GM12878 (cell line): ENCODE data around the gene SGSM2. TPM values are rescaled to one million over a fixed set of nuclear protein-coding genes. Genes with fewer than 3 reads are reported as not detected.

Experiments used
- ATAC-seq: fragments of 200-7000 bp; cut with Tn5 transposase; 3 replicates; pipeline ENCODE4 v1.9.1; 2020; ENCODE audit warnings: mild to moderate bottlenecking, moderate library complexity
- BruUV-seq: library from RNA; stranded (reverse); fragments of 400-500 nt; replicated peaks from 2 replicates; lab custom pipeline; 2021; lab: Mats Ljungman, UMichigan
- CTCF ChIA-PET: fragments of 300-600 bp; sonication (Branson Sonifier 250); formaldehyde crosslinking; extraction: SDS; loops from one replicate; lab custom pipeline; 2021; ENCODE audit warnings: inconsistent platforms; lab: Yijun Ruan, JAX
- POLR2A ChIA-PET: fragments of 350-600 bp; formaldehyde crosslinking; extraction: SDS; loops from one replicate; lab custom pipeline; 2021; ENCODE audit warnings: inconsistent platforms; lab: Charles Lee
- RAD21 ChIA-PET: fragments of 300-600 bp; sonication (Branson Sonifier 250); formaldehyde crosslinking; loops from one replicate; lab custom pipeline; 2023; ENCODE audit warnings: antibody characterized with exemption; ENCODE audit not compliant: unreplicated experiment; lab: Charles Lee
- SMC1A ChIA-PET: fragments of 300-600 bp; sonication (Branson Sonifier 250); formaldehyde crosslinking; loops from one replicate; lab custom pipeline; 2023; ENCODE audit not compliant: unreplicated experiment, uncharacterized antibody; lab: Charles Lee
- DNase-seq: peaks from one replicate; pipeline ENCODE4 v3.0.0-alpha.2; 2011; ENCODE audit warnings: low read depth, low spot score
- FAIRE-seq: peaks from 3 replicates; lab custom pipeline; 2011; peaks lifted over from hg19 to GRCh38; lab: Jason Lieb, UNC
- H2AFZ ChIP-seq: 2 replicates; pipeline ENCODE4 v1.6.0; 2011; ENCODE audit warnings: low read depth, low read length, control low read depth; ENCODE audit not compliant: control insufficient read depth
- H3K27ac ChIP-seq: 2 replicates; pipeline ENCODE4 v1.5.1; 2011; ENCODE audit warnings: control low read depth; ENCODE audit not compliant: control insufficient read depth, insufficient read depth
- H3K27me3 ChIP-seq, 2 experiments: replicated peaks in 1 of 2; 2 replicates each; pipeline versions ENCODE4 v1.6.0 to v1.6.1; 2011; ENCODE audit warnings: low read length in 1 of 2; ENCODE audit not compliant: control insufficient read depth in 2 of 2, insufficient read depth in 2 of 2
- H3K36me3 ChIP-seq, 2 experiments: 2 replicates each; pipeline ENCODE4 v1.5.1; 2011; ENCODE audit warnings: low read length in 1 of 2; ENCODE audit not compliant: control insufficient read depth in 2 of 2, insufficient read depth in 2 of 2
- H3K4me1 ChIP-seq: 2 replicates; pipeline ENCODE4 v1.6.1; 2011; ENCODE audit warnings: mild to moderate bottlenecking, low read length, moderate library complexity, mixed read lengths; ENCODE audit not compliant: control insufficient read depth, insufficient read depth
- H3K4me2 ChIP-seq: 2 replicates; pipeline ENCODE4 v1.6.0; 2011; ENCODE audit warnings: control low read depth; ENCODE audit not compliant: control insufficient read depth, insufficient read depth
- H3K4me3 ChIP-seq: fragments of 200-600 bp; sonication (generic); 2 replicates; pipeline ENCODE4 v1.5.1; 2016
- H3K79me2 ChIP-seq: 2 replicates; pipeline ENCODE4 v1.6.0; 2011; ENCODE audit warnings: low read length; ENCODE audit not compliant: control insufficient read depth, insufficient read depth
- H3K9ac ChIP-seq: 2 replicates; pipeline ENCODE4 v1.8.0; 2011; ENCODE audit warnings: low read length, control low read depth, mixed read lengths; ENCODE audit not compliant: control insufficient read depth, insufficient read depth
- H3K9me3 ChIP-seq: replicated peaks from 3 replicates; pipeline ENCODE4 v1.5.1; 2011; ENCODE audit warnings: mild to moderate bottlenecking, low read length; ENCODE audit not compliant: control insufficient read depth, insufficient read depth
- H4K20me1 ChIP-seq: 2 replicates; pipeline ENCODE4 v1.6.0; 2011; ENCODE audit not compliant: control insufficient read depth, insufficient read depth
- BACH1 ChIP-seq: fragments of 450-650 bp; IDR thresholded peaks from 2 replicates; pipeline ENCODE4 v1.6.1; 2017; ENCODE audit warnings: mild to moderate bottlenecking, borderline replicate concordance
- KDM1A ChIP-seq: fragments of 200-600 bp; sonication (generic); IDR thresholded peaks from 2 replicates; pipeline ENCODE4 v1.6.1; 2016; ENCODE audit warnings: borderline replicate concordance
- REST ChIP-seq: IDR thresholded peaks from 2 replicates; pipeline ENCODE4 v1.6.1; 2012; ENCODE audit warnings: mild to moderate bottlenecking, low read depth, low read length
- STAT3 ChIP-seq: IDR thresholded peaks from 2 replicates; pipeline ENCODE4 v1.6.1; 2011; ENCODE audit warnings: low read depth, low read length, improper control_type of control experiment
- SUPT20H ChIP-seq: IDR thresholded peaks from 2 replicates; pipeline ENCODE4 v1.6.1; 2011; ENCODE audit warnings: low read depth, mild to moderate bottlenecking, low read length, moderate library complexity, borderline replicate concordance; ENCODE audit not compliant: control insufficient read depth
- TCF3 ChIP-seq: IDR thresholded peaks from 2 replicates; pipeline ENCODE4 v1.6.1; 2012; ENCODE audit warnings: low read depth, mild to moderate bottlenecking, low read length, borderline replicate concordance; ENCODE audit not compliant: insufficient read depth
- WGBS: methylation state at CpG from one replicate; pipeline ENCODE4 v1.1.6; 2016; ENCODE audit warnings: low lambda C conversion rate; ENCODE audit not compliant: insufficient replicate concordance, insufficient coverage; ENCODE audit errors: missing lambda C conversion rate; 5-methylcytosine and 5-hydroxymethylcytosine counted together
- in situ Hi-C: fragments of 300-500 bp; cut with MboI; formaldehyde crosslinking; loops from 9 replicates; pipeline ENCODE4 v1.14.3; 2018; ENCODE audit warnings: mixed read lengths
- intact Hi-C: fragments of 100-400 bp; cut with micrococcal nuclease; formaldehyde crosslinking; loops from one replicate; pipeline ENCODE4 v1.14.2; 2022; ENCODE audit not compliant: unreplicated experiment
- polyA plus RNA-seq, 11 experiments: library from polyadenylated mRNA; depleted of rRNA in 4 of 11; unstranded in 6 of 11; stranded (reverse) in 5 of 11; fragments of >200 nt; fragmentation: Nextera tagmentation in 4 of 11; fragmentation: Illumina TruSeq in 1 of 11; extraction: Ambion mirVana in 4 of 11; extraction: Trizol in 1 of 11; gene quantifications; 1 replicate in 1 of 11; 2 replicates in 10 of 11; pipeline versions ENCODE4 v1.2.1 to v1.2.3, GENCODE V29; 2011 to 2016; ENCODE audit warnings: inconsistent platforms in 2 of 11, missing spikeins in 2 of 11, low read depth in 1 of 11
- total RNA-seq, 4 experiments: library from RNA; depleted of rRNA in 3 of 4; stranded (reverse); fragments of >200 nt in 3 of 4; fragmentation: Illumina TruSeq in 1 of 4; extraction: Trizol in 1 of 4; gene quantifications; 2 replicates each; pipeline versions ENCODE4 v1.2.1 to v1.2.3, GENCODE V29; 2013 to 2021
- TF ChIP-seq, protein P1 (sequence below): IDR thresholded peaks from 2 replicates; pipeline ENCODE4 v1.6.1; 2011; ENCODE audit warnings: borderline replicate concordance, low read depth, mild to moderate bottlenecking, moderate library complexity, mixed read lengths, low read length; ENCODE audit not compliant: insufficient read depth; ENCODE audit errors: extremely low read length
- TF ChIP-seq, protein P2 (sequence below): fragments of 150-350 bp; IDR thresholded peaks from 2 replicates; pipeline ENCODE4 v1.6.1; 2016; ENCODE audit warnings: low read depth, low read length
- TF ChIP-seq, protein P3 (sequence below): IDR thresholded peaks from 2 replicates; pipeline ENCODE4 v1.6.1; 2012; ENCODE audit warnings: low read depth, low read length, improper control_type of control experiment

SGSM2 gene
- total and polyA plus RNA-seq, 10 of the 15 experiments (the other 5 are each of a cell fraction or from before 2014, with no cell fraction given) = 0.50 to 50.9 (median 18.5) TPM

- H3K4me1 ChIP-seq = no peaks in the 10 kb centered on the region
- no peak for ATAC-seq
- ChIA-PET POLR2A (interaction anchor here (0.6 kb wide), 2 partner anchors 13 to 102 kb away, joined by 4 to 7 read pairs; no protein-coding TSS in a partner anchor), SMC1A (interaction anchor here (12.3 kb wide), 1 partner anchor 33 kb away, joined by 364 read pairs; no protein-coding TSS in a partner anchor), CTCF (interaction anchor here (1.8 to 9.9 kb wide), 3 partner anchors 11 to 505 kb away, joined by 9 to 597 read pairs (median 38); no protein-coding TSS in a partner anchor), RAD21 (interaction anchor here (10.1 kb wide), 1 partner anchor 33 kb away, joined by 376 read pairs; no protein-coding TSS in a partner anchor)
- no peak overlapping the region for H3K4me2 ChIP-seq
- no peaks in the 10 kb centered on the region for H3K27me3 ChIP-seq
- intact Hi-C loops = no loop called here
- H4K20me1 ChIP-seq = no peaks in the 10 kb centered on the region
- no peak overlapping the region for H3K9ac ChIP-seq
- no peak overlapping the region for H3K4me3 ChIP-seq
- 96% methylated on average over 22 of the region's 22 CpGs for WGBS
- no TSS peak for BruUV-seq
- H3K27ac ChIP-seq = no peak overlapping the region
- H3K79me2 ChIP-seq = no peaks in the 10 kb centered on the region
- no peak for DNase-seq
- no peak overlapping the region for H2AFZ ChIP-seq
- in situ Hi-C loops = loop anchor here (5.0 to 25.0 kb wide), 2 partner anchors 37 to 598 kb away; no protein-coding TSS in a partner anchor
- peaks cover 12 to 13% of the 10 kb centered on the region in 2 experiments for H3K36me3 ChIP-seq
- no peak for FAIRE-seq
- H3K9me3 ChIP-seq = no peaks in the 10 kb centered on the region
- TF ChIP-seq, protein P1, sequence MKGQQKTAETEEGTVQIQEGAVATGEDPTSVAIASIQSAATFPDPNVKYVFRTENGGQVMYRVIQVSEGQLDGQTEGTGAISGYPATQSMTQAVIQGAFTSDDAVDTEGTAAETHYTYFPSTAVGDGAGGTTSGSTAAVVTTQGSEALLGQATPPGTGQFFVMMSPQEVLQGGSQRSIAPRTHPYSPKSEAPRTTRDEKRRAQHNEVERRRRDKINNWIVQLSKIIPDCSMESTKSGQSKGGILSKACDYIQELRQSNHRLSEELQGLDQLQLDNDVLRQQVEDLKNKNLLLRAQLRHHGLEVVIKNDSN = no peak
- no peak for TF ChIP-seq STAT3
- no peak for TF ChIP-seq SUPT20H
- no peak for TF ChIP-seq REST
- TF ChIP-seq BACH1 = no peak
- TF ChIP-seq KDM1A = no peak
- TF ChIP-seq, protein P2, sequence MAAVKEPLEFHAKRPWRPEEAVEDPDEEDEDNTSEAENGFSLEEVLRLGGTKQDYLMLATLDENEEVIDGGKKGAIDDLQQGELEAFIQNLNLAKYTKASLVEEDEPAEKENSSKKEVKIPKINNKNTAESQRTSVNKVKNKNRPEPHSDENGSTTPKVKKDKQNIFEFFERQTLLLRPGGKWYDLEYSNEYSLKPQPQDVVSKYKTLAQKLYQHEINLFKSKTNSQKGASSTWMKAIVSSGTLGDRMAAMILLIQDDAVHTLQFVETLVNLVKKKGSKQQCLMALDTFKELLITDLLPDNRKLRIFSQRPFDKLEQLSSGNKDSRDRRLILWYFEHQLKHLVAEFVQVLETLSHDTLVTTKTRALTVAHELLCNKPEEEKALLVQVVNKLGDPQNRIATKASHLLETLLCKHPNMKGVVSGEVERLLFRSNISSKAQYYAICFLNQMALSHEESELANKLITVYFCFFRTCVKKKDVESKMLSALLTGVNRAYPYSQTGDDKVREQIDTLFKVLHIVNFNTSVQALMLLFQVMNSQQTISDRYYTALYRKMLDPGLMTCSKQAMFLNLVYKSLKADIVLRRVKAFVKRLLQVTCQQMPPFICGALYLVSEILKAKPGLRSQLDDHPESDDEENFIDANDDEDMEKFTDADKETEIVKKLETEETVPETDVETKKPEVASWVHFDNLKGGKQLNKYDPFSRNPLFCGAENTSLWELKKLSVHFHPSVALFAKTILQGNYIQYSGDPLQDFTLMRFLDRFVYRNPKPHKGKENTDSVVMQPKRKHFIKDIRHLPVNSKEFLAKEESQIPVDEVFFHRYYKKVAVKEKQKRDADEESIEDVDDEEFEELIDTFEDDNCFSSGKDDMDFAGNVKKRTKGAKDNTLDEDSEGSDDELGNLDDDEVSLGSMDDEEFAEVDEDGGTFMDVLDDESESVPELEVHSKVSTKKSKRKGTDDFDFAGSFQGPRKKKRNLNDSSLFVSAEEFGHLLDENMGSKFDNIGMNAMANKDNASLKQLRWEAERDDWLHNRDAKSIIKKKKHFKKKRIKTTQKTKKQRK = no peak
- TF ChIP-seq TCF3 = no peak
- TF ChIP-seq, protein P3, sequence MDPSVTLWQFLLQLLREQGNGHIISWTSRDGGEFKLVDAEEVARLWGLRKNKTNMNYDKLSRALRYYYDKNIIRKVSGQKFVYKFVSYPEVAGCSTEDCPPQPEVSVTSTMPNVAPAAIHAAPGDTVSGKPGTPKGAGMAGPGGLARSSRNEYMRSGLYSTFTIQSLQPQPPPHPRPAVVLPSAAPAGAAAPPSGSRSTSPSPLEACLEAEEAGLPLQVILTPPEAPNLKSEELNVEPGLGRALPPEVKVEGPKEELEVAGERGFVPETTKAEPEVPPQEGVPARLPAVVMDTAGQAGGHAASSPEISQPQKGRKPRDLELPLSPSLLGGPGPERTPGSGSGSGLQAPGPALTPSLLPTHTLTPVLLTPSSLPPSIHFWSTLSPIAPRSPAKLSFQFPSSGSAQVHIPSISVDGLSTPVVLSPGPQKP = no peak
These were observed 77.3 kb downstream of the SGSM2 start for GRCh38 chr17:2414446-2415064.
